HL-60 (cell line): Measurements from ENCODE around the gene SHCBP1.

ENCODE experiments used
- CTCF ChIP-seq: IDR thresholded peaks from one replicate; pipeline ENCODE4 v1.5.1; 2011; ENCODE audit warnings: low read length, control low read depth, inconsistent platforms; ENCODE audit not compliant: insufficient read depth
- GABPA ChIP-seq: IDR thresholded peaks from 2 replicates; pipeline ENCODE4 v1.6.1; 2012; ENCODE audit warnings: low read depth
- POLR2AphosphoS5 ChIP-seq: IDR thresholded peaks from 2 replicates; pipeline ENCODE4 v1.6.1; 2012; ENCODE audit warnings: low read depth
- REST ChIP-seq: IDR thresholded peaks from 2 replicates; pipeline ENCODE4 v1.6.1; 2012; ENCODE audit warnings: low read depth; ENCODE audit not compliant: insufficient replicate concordance

- no peak for TF ChIP-seq CTCF
- TF ChIP-seq POLR2AphosphoS5: no peak
- TF ChIP-seq REST: no peak
- no peak for TF ChIP-seq GABPA
Measured at GRCh38 chr16:46627746-46628145, 6.6 kb upstream of the SHCBP1 start.
